A673 (cell line): ENCODE measurements around the gene REV3L. TPM values are rescaled to one million over a fixed set of nuclear protein-coding genes. Genes with fewer than 3 reads are reported as not detected.
"Not testable (repeated sequence)": the region's sequence is repeated elsewhere in the genome, so short reads cannot be mapped to it uniquely, and the experiment has no call there.

Experiments
- BruUV-seq: library from RNA; stranded (reverse); fragments of 400-500 nt; replicated peaks from 2 replicates; lab custom pipeline; 2021; lab: Mats Ljungman, UMichigan
- CTCF ChIA-PET: fragments of 300-600 bp; sonication (Branson Sonifier 250); formaldehyde crosslinking; loops from one replicate; lab custom pipeline; 2022; ENCODE audit warnings: antibody characterized with exemption; lab: Charles Lee
- POLR2A ChIA-PET: fragments of 300-600 bp; sonication (Branson Sonifier 250); formaldehyde crosslinking; loops from one replicate; lab custom pipeline; 2022; ENCODE audit warnings: antibody characterized with exemption; ENCODE audit not compliant: low non-redundant PET; lab: Charles Lee
- DNase-seq: peaks from one replicate; pipeline ENCODE4 v3.0.0-alpha.2; 2015; ENCODE audit warnings: low spot score
- H3K27ac ChIP-seq: fragments of 200-600 bp; sonication (generic); 2 replicates; pipeline ENCODE4 v1.5.1; 2016; ENCODE audit warnings: mixed run types, low read depth, mild to moderate bottlenecking, mixed read lengths, antibody characterized with exemption, low read length; ENCODE audit not compliant: poor library complexity, severe bottlenecking
- H3K27me3 ChIP-seq: fragments of 200-600 bp; sonication (generic); replicated peaks from 2 replicates; pipeline ENCODE4 v1.6.1; 2017; ENCODE audit warnings: mixed run types, low read depth, mild to moderate bottlenecking, mixed read lengths, antibody characterized with exemption, low read length; ENCODE audit not compliant: insufficient read depth, poor library complexity
- H3K36me3 ChIP-seq: fragments of 200-600 bp; sonication (generic); 2 replicates; pipeline ENCODE4 v1.6.1; 2016; ENCODE audit warnings: mixed run types, mild to moderate bottlenecking, mixed read lengths, antibody characterized with exemption, low read length; ENCODE audit not compliant: insufficient read depth, poor library complexity, severe bottlenecking
- H3K4me1 ChIP-seq: fragments of 200-600 bp; sonication (generic); 2 replicates; pipeline ENCODE4 v1.6.1; 2017; ENCODE audit warnings: mixed run types, mild to moderate bottlenecking, mixed read lengths, antibody characterized with exemption, low read length; ENCODE audit not compliant: insufficient read depth, poor library complexity, severe bottlenecking
- H3K4me3 ChIP-seq: fragments of 200-600 bp; sonication (generic); 2 replicates; pipeline ENCODE4 v1.5.1; 2016; ENCODE audit warnings: low read depth, mixed run types, mild to moderate bottlenecking, mixed read lengths, low read length; ENCODE audit not compliant: poor library complexity, severe bottlenecking
- H3K9me3 ChIP-seq: fragments of 200-600 bp; sonication (generic); 2 replicates; pipeline ENCODE4 v1.6.1; 2016; ENCODE audit warnings: mixed run types, low read depth, mild to moderate bottlenecking, mixed read lengths, antibody characterized with exemption, low read length; ENCODE audit not compliant: poor library complexity, severe bottlenecking
- CTCF ChIP-seq: fragments of 300-800, 200-600 bp; sonication (generic); conservative IDR thresholded peaks from 2 replicates; pipeline ENCODE4 v1.5.1; 2017; ENCODE audit warnings: low read depth, mild to moderate bottlenecking, antibody characterized with exemption, low read length, moderate library complexity, mixed read lengths
- EZH2 ChIP-seq: fragments of 200-600 bp; sonication (generic); IDR thresholded peaks from 2 replicates; pipeline ENCODE4 v1.6.1; 2017; ENCODE audit warnings: borderline replicate concordance, low read depth, mild to moderate bottlenecking, mixed read lengths, antibody characterized with exemption, low read length; ENCODE audit not compliant: poor library complexity, severe bottlenecking
- intact Hi-C: fragments of 100-400 bp; cut with micrococcal nuclease; formaldehyde crosslinking; loops from one replicate; pipeline ENCODE4 v1.10.0; 2022; ENCODE audit not compliant: unreplicated experiment
- total RNA-seq: library from RNA; stranded (reverse); gene quantifications from 2 replicates; pipeline ENCODE4 v1.2.3, GENCODE V29; 2021

The REV3L gene
- total RNA-seq, 1 experiment from 2014 or later = 24.0 TPM

- ChIA-PET CTCF (no interaction called here), POLR2A (no interaction called here)
- no peaks in the 10 kb centered on the region for H3K4me1 ChIP-seq
- H3K27me3 ChIP-seq = no peaks in the 10 kb centered on the region
- no TSS peak for BruUV-seq
- TF ChIP-seq EZH2 (no peak), CTCF (no peak)
- H3K36me3 ChIP-seq = no peaks in the 10 kb centered on the region
- no peak for DNase-seq
- intact Hi-C loops = no loop called here
- no peak overlapping the region for H3K4me3 ChIP-seq
- no peak overlapping the region for H3K27ac ChIP-seq
- peaks cover 8% of the 10 kb centered on the region for H3K9me3 ChIP-seq
Observed at GRCh38 chr6:111297776-111298175, 185.2 kb downstream of the REV3L start.

GRCh38 chr6:111294374-111294967, 188.5 kb downstream of the REV3L start:
- Histone ChIP-seq H3K27me3 (no peaks in the 10 kb centered on the region), H3K36me3 (no peaks in the 10 kb centered on the region), H3K4me3 (no peak overlapping the region), H3K9me3 (no peaks in the 10 kb centered on the region), H3K27ac (no peak overlapping the region), H3K4me1 (peaks cover 18% of the 10 kb centered on the region)
- intact Hi-C loops = no loop called here
- TF ChIP-seq CTCF (no peak), EZH2 (no peak)
- POLR2A ChIA-PET = no interaction called here
- BruUV-seq = no TSS peak
- no peak for DNase-seq
- CTCF ChIA-PET = no interaction called here

- Histone ChIP-seq H3K27me3 (no peaks in the 10 kb centered on the region), H3K9me3 (no peaks in the 10 kb centered on the region), H3K4me3 (no peak overlapping the region), H3K27ac (peak overlapping the region; percentile 45), H3K36me3 (no peaks in the 10 kb centered on the region), H3K4me1 (peaks cover 18% of the 10 kb centered on the region)
- POLR2A ChIA-PET = no interaction called here
- DNase-seq = peak; percentile 53
- intact Hi-C loops = no loop called here
- CTCF ChIA-PET = no interaction called here
- TF ChIP-seq CTCF (no peak), EZH2 (no peak)
- no TSS peak for BruUV-seq
Observed at GRCh38 chr6:111291336-111292259, 191.4 kb downstream of the REV3L start.

GRCh38 chr6:111290689-111291335, 192.2 kb downstream of the REV3L start:
- BruUV-seq, POLR2A ChIA-PET, H3K9me3 ChIP-seq, H3K36me3 ChIP-seq, CTCF ChIA-PET, H3K27me3 ChIP-seq, H3K4me3 ChIP-seq, intact Hi-C loops: not testable (repeated sequence)
- peak overlapping the region; percentile 45 for H3K27ac ChIP-seq
- peak; percentile 62 for DNase-seq
- peaks cover 18% of the 10 kb centered on the region for H3K4me1 ChIP-seq

GRCh38 chr6:111284356-111284755, 198.7 kb downstream of the REV3L start:
- intact Hi-C loops = not testable (repeated sequence)

More at GRCh38 chr6:111284356-111284755, 198.7 kb downstream of the REV3L start:
- H3K27me3 ChIP-seq, POLR2A ChIA-PET, H3K9me3 ChIP-seq, CTCF ChIA-PET, H3K36me3 ChIP-seq, H3K27ac ChIP-seq, H3K4me3 ChIP-seq, H3K4me1 ChIP-seq, BruUV-seq, DNase-seq: not testable (repeated sequence)
